ENCODE data around the gene STUB1.

- TF ChIP-seq, protein P1, sequence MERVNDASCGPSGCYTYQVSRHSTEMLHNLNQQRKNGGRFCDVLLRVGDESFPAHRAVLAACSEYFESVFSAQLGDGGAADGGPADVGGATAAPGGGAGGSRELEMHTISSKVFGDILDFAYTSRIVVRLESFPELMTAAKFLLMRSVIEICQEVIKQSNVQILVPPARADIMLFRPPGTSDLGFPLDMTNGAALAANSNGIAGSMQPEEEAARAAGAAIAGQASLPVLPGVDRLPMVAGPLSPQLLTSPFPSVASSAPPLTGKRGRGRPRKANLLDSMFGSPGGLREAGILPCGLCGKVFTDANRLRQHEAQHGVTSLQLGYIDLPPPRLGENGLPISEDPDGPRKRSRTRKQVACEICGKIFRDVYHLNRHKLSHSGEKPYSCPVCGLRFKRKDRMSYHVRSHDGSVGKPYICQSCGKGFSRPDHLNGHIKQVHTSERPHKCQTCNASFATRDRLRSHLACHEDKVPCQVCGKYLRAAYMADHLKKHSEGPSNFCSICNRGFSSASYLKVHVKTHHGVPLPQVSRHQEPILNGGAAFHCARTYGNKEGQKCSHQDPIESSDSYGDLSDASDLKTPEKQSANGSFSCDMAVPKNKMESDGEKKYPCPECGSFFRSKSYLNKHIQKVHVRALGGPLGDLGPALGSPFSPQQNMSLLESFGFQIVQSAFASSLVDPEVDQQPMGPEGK (CRISPR knock-in tag; IDR thresholded peaks at IDR 0.05; ENCODE audit: borderline replicate concordance) = no peak
- TF ChIP-seq CSDC2 (CRISPR knock-in tag; IDR thresholded peaks at IDR 0.05) = no peak
- no peak for TF ChIP-seq GLIS3 (CRISPR knock-in tag; IDR thresholded peaks at IDR 0.05)
- TF ChIP-seq ZFP30 (CRISPR knock-in tag; IDR thresholded peaks at IDR 0.05) = no peak
- TF ChIP-seq OSR1 (CRISPR knock-in tag; IDR thresholded peaks at IDR 0.05) = no peak
- TF ChIP-seq BACH2 (CRISPR knock-in tag; IDR thresholded peaks at IDR 0.05; ENCODE audit: borderline replicate concordance) = no peak
- TF ChIP-seq ARNTL (CRISPR knock-in tag; IDR thresholded peaks at IDR 0.05; ENCODE audit: borderline replicate concordance, low read depth) = no peak
- no peak for TF ChIP-seq TSHZ2 (CRISPR knock-in tag; IDR thresholded peaks at IDR 0.05)
These were observed 43.8 kb upstream of the STUB1 start, which contains the start of gene METTL26 for GRCh38 chr16:636206-637080.

Data from SK-N-SH treated with all-trans-retinoic acid at 6 μM for 48 hours (cell line).